K562 (cell line): ENCODE data around the gene VIPR1. TPM values are rescaled to one million over a fixed set of nuclear protein-coding genes. Genes with fewer than 3 reads are reported as not detected.

Source experiments
- DDX20 ChIP-seq: fragments of 450-650 bp; IDR thresholded peaks from 2 replicates; pipeline ENCODE4 v1.6.1; 2016; ENCODE audit warnings: missing genetic modification characterization, low read depth, mild to moderate bottlenecking, missing compliant biosample characterization, moderate library complexity
- EGR1 ChIP-seq: fragments of 450-650 bp; conservative IDR thresholded peaks from 2 replicates; pipeline ENCODE4 v1.6.1; 2017; ENCODE audit warnings: mild to moderate bottlenecking
- ETV1 ChIP-seq: fragments of 450-650 bp; conservative IDR thresholded peaks from 2 replicates; pipeline ENCODE4 v1.6.1; 2016; ENCODE audit warnings: missing genetic modification characterization, control low read depth, low read depth, missing compliant biosample characterization
- HDGF ChIP-seq: fragments of 450-650 bp; IDR thresholded peaks from 2 replicates; pipeline ENCODE4 v1.6.1; 2016
- ILK ChIP-seq: fragments of 450-650 bp; IDR thresholded peaks from 2 replicates; pipeline ENCODE4 v1.6.1; 2016; ENCODE audit warnings: missing genetic modification characterization, low read depth, mild to moderate bottlenecking, missing compliant biosample characterization, moderate library complexity, borderline replicate concordance
- MEIS2 ChIP-seq: fragments of 450-650 bp; IDR thresholded peaks from 2 replicates; pipeline ENCODE4 v1.6.1; 2014; ENCODE audit warnings: mild to moderate bottlenecking; ENCODE audit not compliant: partially characterized antibody
- MYNN ChIP-seq, 2 experiments: sonication (generic); formaldehyde crosslinking in 1 of 2; IDR thresholded peaks; 2 replicates each; pipeline versions ENCODE4 v1.5.0 to v1.6.1; 2016 to 2020; ENCODE audit warnings: antibody characterized with exemption in 1 of 2, missing genetic modification reagents in 1 of 2
- TCF7 ChIP-seq: sonication (generic); IDR thresholded peaks from 2 replicates; pipeline ENCODE4 v1.6.1; 2016; ENCODE audit warnings: antibody characterized with exemption, borderline replicate concordance
- ZBTB7A ChIP-seq: IDR thresholded peaks from 2 replicates; pipeline ENCODE4 v1.6.1; 2011; ENCODE audit warnings: low read depth, mild to moderate bottlenecking, low read length, moderate library complexity, borderline replicate concordance; ENCODE audit not compliant: control insufficient read depth
- ZNF143 ChIP-seq: sonication (generic); formaldehyde crosslinking; IDR thresholded peaks from 2 replicates; pipeline ENCODE4 v1.9.0; 2022; ENCODE audit warnings: mild to moderate bottlenecking, missing genetic modification reagents
- ZNF311 ChIP-seq: fragments of 250-450 bp; sonication (Bioruptor Pico); IDR thresholded peaks from 2 replicates; pipeline ENCODE4 v1.4.0; 2020; ENCODE audit warnings: mild to moderate bottlenecking, moderate library complexity
- polyA plus RNA-seq, 8 experiments: library from polyadenylated mRNA; depleted of rRNA in 4 of 8; stranded (reverse) in 5 of 8; unstranded in 3 of 8; fragments of >200 nt; fragmentation: Nextera tagmentation in 2 of 8; fragmentation: Illumina TruSeq in 1 of 8; extraction: Ambion mirVana in 2 of 8; extraction: Trizol in 1 of 8; gene quantifications; 2 replicates each; pipeline versions ENCODE4 v1.2.1 to v1.2.3, GENCODE V29; 2011 to 2014; ENCODE audit warnings: inconsistent platforms in 1 of 8, missing spikeins in 1 of 8
- total RNA-seq, 7 experiments: library from RNA; depleted of rRNA in 6 of 7; stranded (reverse); fragments of >200 nt in 6 of 7; fragmentation: Illumina TruSeq in 2 of 7; extraction: Trizol in 2 of 7; gene quantifications; 2 replicates each; pipeline versions ENCODE4 v1.2.1 to v1.2.3, GENCODE V29; 2011 to 2021; ENCODE audit warnings: low replicate concordance in 1 of 7
- TF ChIP-seq, protein P1 (sequence below), 3 experiments: IDR thresholded peaks in 2 of 3; conservative IDR thresholded peaks in 1 of 3; 2 replicates each; pipeline ENCODE4 v1.5.1; 2011 to 2012; ENCODE audit warnings: low read length in 3 of 3, mild to moderate bottlenecking in 3 of 3, control low read depth in 2 of 3, improper control_type of control experiment in 1 of 3, inconsistent platforms in 1 of 3, low read depth in 1 of 3, mixed read lengths in 1 of 3, moderate library complexity in 1 of 3; ENCODE audit not compliant: insufficient read depth in 2 of 3
- TF ChIP-seq, protein P2 (sequence below), 2 experiments: IDR thresholded peaks; 2 replicates each; pipeline ENCODE4 v1.6.1; 2012; ENCODE audit warnings: improper control_type of control experiment in 2 of 2, low read depth in 2 of 2, low read length in 2 of 2, borderline replicate concordance in 1 of 2
- TF ChIP-seq, protein P3 (sequence below), 2 experiments: fragments of 150-350 bp in 1 of 2; IDR thresholded peaks; 2 replicates each; pipeline ENCODE4 v1.6.1; 2012 to 2016; ENCODE audit warnings: low read depth in 2 of 2, low read length in 2 of 2, mild to moderate bottlenecking in 1 of 2, moderate library complexity in 1 of 2
- TF ChIP-seq, protein P4 (sequence below): sonication (generic); formaldehyde crosslinking; IDR thresholded peaks from 2 replicates; pipeline ENCODE4 v1.8.0; 2022; ENCODE audit warnings: missing genetic modification reagents, mild to moderate bottlenecking, borderline replicate concordance

The VIPR1 gene
- total and polyA plus RNA-seq, 9 of the 15 experiments (the other 6 are each of a cell fraction or from before 2014, with no cell fraction given) = 0.04 to 0.38 (median 0.12) TPM; not detected in 3

DNA sequence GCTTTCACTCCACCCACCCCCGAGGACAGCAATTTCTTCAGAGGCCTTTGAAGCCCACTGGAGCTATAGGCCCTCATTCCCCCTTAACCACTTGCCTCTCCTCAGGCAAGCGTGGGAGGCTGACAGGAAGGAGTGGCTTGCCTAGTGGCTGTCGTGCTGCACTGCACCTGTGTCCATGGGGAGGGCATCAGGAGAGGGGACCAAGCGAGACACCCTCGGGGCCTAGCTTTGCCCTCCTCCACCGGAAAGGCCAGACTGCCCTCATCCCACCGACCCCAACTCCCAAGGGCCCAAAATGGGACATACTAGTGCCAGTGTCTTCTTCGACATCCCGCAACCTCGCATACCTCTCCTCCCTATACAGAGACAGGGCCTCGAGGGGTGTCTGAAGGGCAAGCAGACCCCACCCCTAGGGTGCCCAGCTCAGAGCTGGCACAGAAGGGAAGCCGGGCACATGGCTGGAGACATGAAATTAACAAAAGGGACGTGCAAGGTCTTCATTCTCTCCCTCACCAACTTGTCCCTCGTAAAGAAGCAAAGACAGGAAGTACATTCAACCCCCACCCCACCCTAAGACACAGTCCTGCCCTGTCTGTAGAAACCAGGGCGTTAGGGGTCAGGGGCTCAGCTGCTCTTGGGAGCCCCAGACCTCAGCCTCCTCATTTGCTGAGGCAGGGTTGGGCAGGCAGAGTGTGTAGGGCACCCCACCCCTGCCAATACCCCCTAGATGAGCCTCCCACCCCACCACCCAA, 24.3 kb downstream of the VIPR1 start (continued):
- TF ChIP-seq ZNF143 (CRISPR knock-in tag) = no peak
- TF ChIP-seq HDGF = no peak
- no peak for TF ChIP-seq DDX20 (tag)
- TF ChIP-seq ZNF311 (CRISPR knock-in tag) = no peak
- no peak for TF ChIP-seq MYNN (IDR thresholded peaks at IDR 0.05)
- TF ChIP-seq MYNN (CRISPR knock-in tag; IDR thresholded peaks at IDR 0.05) = no peak
- peak; percentile 73 for TF ChIP-seq EGR1
- TF ChIP-seq, protein P1, sequence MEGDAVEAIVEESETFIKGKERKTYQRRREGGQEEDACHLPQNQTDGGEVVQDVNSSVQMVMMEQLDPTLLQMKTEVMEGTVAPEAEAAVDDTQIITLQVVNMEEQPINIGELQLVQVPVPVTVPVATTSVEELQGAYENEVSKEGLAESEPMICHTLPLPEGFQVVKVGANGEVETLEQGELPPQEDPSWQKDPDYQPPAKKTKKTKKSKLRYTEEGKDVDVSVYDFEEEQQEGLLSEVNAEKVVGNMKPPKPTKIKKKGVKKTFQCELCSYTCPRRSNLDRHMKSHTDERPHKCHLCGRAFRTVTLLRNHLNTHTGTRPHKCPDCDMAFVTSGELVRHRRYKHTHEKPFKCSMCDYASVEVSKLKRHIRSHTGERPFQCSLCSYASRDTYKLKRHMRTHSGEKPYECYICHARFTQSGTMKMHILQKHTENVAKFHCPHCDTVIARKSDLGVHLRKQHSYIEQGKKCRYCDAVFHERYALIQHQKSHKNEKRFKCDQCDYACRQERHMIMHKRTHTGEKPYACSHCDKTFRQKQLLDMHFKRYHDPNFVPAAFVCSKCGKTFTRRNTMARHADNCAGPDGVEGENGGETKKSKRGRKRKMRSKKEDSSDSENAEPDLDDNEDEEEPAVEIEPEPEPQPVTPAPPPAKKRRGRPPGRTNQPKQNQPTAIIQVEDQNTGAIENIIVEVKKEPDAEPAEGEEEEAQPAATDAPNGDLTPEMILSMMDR (IDR thresholded peaks at IDR 0.05 in 2 of 3, conservative IDR thresholded peaks at IDR 0.05 in 1 of 3; ENCODE audit: insufficient read depth in 2 of 3, low read depth in 1 of 3, low read length in 3 of 3) = peak; percentile 11 to 28 (median 19); a peak in 2 of 6 replicates
- TF ChIP-seq, protein P2, sequence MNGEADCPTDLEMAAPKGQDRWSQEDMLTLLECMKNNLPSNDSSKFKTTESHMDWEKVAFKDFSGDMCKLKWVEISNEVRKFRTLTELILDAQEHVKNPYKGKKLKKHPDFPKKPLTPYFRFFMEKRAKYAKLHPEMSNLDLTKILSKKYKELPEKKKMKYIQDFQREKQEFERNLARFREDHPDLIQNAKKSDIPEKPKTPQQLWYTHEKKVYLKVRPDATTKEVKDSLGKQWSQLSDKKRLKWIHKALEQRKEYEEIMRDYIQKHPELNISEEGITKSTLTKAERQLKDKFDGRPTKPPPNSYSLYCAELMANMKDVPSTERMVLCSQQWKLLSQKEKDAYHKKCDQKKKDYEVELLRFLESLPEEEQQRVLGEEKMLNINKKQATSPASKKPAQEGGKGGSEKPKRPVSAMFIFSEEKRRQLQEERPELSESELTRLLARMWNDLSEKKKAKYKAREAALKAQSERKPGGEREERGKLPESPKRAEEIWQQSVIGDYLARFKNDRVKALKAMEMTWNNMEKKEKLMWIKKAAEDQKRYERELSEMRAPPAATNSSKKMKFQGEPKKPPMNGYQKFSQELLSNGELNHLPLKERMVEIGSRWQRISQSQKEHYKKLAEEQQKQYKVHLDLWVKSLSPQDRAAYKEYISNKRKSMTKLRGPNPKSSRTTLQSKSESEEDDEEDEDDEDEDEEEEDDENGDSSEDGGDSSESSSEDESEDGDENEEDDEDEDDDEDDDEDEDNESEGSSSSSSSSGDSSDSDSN (IDR thresholded peaks at IDR 0.05; ENCODE audit: borderline replicate concordance in 1 of 2, low read depth in 2 of 2, low read length in 2 of 2) = no peak
- peak; percentile 80 for TF ChIP-seq ETV1 (tag)
- TF ChIP-seq, protein P3, sequence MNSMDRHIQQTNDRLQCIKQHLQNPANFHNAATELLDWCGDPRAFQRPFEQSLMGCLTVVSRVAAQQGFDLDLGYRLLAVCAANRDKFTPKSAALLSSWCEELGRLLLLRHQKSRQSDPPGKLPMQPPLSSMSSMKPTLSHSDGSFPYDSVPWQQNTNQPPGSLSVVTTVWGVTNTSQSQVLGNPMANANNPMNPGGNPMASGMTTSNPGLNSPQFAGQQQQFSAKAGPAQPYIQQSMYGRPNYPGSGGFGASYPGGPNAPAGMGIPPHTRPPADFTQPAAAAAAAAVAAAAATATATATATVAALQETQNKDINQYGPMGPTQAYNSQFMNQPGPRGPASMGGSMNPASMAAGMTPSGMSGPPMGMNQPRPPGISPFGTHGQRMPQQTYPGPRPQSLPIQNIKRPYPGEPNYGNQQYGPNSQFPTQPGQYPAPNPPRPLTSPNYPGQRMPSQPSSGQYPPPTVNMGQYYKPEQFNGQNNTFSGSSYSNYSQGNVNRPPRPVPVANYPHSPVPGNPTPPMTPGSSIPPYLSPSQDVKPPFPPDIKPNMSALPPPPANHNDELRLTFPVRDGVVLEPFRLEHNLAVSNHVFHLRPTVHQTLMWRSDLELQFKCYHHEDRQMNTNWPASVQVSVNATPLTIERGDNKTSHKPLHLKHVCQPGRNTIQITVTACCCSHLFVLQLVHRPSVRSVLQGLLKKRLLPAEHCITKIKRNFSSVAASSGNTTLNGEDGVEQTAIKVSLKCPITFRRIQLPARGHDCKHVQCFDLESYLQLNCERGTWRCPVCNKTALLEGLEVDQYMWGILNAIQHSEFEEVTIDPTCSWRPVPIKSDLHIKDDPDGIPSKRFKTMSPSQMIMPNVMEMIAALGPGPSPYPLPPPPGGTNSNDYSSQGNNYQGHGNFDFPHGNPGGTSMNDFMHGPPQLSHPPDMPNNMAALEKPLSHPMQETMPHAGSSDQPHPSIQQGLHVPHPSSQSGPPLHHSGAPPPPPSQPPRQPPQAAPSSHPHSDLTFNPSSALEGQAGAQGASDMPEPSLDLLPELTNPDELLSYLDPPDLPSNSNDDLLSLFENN (IDR thresholded peaks at IDR 0.05; ENCODE audit: low read depth in 2 of 2, low read length in 2 of 2) = no peak
- peak; percentile 19; the same call in 1 of the 2 replicates for TF ChIP-seq ZBTB7A
- no peak for TF ChIP-seq MEIS2
- no peak for TF ChIP-seq ILK (tag)
- TF ChIP-seq, protein P4, sequence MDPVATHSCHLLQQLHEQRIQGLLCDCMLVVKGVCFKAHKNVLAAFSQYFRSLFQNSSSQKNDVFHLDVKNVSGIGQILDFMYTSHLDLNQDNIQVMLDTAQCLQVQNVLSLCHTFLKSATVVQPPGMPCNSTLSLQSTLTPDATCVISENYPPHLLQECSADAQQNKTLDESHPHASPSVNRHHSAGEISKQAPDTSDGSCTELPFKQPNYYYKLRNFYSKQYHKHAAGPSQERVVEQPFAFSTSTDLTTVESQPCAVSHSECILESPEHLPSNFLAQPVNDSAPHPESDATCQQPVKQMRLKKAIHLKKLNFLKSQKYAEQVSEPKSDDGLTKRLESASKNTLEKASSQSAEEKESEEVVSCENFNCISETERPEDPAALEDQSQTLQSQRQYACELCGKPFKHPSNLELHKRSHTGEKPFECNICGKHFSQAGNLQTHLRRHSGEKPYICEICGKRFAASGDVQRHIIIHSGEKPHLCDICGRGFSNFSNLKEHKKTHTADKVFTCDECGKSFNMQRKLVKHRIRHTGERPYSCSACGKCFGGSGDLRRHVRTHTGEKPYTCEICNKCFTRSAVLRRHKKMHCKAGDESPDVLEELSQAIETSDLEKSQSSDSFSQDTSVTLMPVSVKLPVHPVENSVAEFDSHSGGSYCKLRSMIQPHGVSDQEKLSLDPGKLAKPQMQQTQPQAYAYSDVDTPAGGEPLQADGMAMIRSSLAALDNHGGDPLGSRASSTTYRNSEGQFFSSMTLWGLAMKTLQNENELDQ (CRISPR knock-in tag) = no peak
- TF ChIP-seq TCF7 = no peak
